ENCODE data around the gene CIRBP. TPM values are rescaled to one million over a fixed set of nuclear protein-coding genes. Genes with fewer than 3 reads are reported as not detected.

Gene CIRBP
- 245 and 256 TPM in 2 replicates for total RNA-seq

DNA sequence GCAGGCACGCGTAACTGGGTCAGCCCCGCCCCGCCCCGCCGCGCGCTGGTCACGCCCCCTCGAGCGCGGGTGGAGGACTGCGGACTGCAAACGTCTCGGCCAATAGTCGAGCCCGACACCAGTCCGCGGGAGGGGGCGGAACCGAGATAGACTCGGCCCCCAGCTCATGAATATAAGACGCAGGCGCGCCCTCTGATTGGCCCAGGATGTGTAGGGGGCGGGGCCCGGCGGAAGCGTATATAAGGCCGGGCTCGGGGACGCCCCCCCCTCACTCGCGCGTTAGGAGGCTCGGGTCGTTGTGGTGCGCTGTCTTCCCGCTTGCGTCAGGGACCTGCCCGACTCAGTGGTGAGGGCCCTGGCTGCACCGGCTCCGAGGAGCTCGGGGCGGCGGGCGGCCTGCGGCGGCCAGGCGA, at the start of gene CIRBP:
Gene CIRBP, plus strand, starts transcription at position 268 of the 413 bp plus-strand sequence. CDS start 1,602 bp downstream, outside the sequence.
- peaks cover 43% of the 10 kb centered on the region for H3K4me1 Mint-ChIP-seq (ENCODE audit: low read depth)
- no peaks in the 10 kb centered on the region for H3K27me3 Mint-ChIP-seq (ENCODE audit: insufficient read depth)
- H3K36me3 Mint-ChIP-seq (ENCODE audit: low read depth): peaks cover 39% of the 10 kb centered on the region
- H3K27ac Mint-ChIP-seq: peak within 1 kb of the TSS; percentile 91
- H3K4me3 Mint-ChIP-seq: peak within 1 kb of the TSS; percentile 91
- H3K9me3 Mint-ChIP-seq: no peaks in the 10 kb centered on the region
- DNase-seq (ENCODE audit: low spot score): peak; percentile 99
- intact Hi-C loops (cut with micrococcal nuclease): loop anchor here (1.0 kb wide), 3 partner anchors 8 to 221 kb away; partner anchors contain the start of gene PCSK4

- no peaks in the 10 kb centered on the region for H3K27me3 Mint-ChIP-seq (ENCODE audit: insufficient read depth)
- intact Hi-C loops (cut with micrococcal nuclease): no loop called here
- H3K4me1 Mint-ChIP-seq (ENCODE audit: low read depth): no peaks in the 10 kb centered on the region
- DNase-seq (ENCODE audit: low spot score): no peak
- no peak overlapping the region for H3K4me3 Mint-ChIP-seq
- no peaks in the 10 kb centered on the region for H3K9me3 Mint-ChIP-seq
- no peaks in the 10 kb centered on the region for H3K36me3 Mint-ChIP-seq (ENCODE audit: low read depth)
- H3K27ac Mint-ChIP-seq: no peak overlapping the region
These were observed 49.2 kb upstream of the CIRBP start for GRCh38 chr19:1219786-1220476.

DNA sequence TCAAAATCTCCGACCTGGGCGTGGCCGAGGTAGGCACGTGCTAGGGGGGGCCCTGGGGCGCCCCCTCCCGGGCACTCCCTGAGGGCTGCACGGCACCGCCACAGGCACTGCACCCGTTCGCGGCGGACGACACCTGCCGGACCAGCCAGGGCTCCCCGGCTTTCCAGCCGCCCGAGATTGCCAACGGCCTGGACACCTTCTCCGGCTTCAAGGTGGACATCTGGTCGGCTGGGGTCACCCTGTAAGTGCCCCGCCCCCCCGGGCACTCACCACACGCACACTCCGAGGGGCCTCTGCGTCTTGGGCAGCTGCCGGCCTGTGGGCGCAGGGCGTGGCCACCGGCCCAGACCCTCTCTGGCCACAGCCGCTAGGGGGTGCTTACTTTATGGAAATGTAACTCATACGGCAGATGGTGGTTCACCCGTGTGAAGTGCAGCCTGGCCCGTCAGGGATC, 48.6 kb upstream of the CIRBP start:
- Mint-ChIP-seq H3K27ac (no peak overlapping the region), H3K4me1 (ENCODE audit: low read depth) (no peaks in the 10 kb centered on the region), H3K36me3 (ENCODE audit: low read depth) (no peaks in the 10 kb centered on the region)

DNA sequence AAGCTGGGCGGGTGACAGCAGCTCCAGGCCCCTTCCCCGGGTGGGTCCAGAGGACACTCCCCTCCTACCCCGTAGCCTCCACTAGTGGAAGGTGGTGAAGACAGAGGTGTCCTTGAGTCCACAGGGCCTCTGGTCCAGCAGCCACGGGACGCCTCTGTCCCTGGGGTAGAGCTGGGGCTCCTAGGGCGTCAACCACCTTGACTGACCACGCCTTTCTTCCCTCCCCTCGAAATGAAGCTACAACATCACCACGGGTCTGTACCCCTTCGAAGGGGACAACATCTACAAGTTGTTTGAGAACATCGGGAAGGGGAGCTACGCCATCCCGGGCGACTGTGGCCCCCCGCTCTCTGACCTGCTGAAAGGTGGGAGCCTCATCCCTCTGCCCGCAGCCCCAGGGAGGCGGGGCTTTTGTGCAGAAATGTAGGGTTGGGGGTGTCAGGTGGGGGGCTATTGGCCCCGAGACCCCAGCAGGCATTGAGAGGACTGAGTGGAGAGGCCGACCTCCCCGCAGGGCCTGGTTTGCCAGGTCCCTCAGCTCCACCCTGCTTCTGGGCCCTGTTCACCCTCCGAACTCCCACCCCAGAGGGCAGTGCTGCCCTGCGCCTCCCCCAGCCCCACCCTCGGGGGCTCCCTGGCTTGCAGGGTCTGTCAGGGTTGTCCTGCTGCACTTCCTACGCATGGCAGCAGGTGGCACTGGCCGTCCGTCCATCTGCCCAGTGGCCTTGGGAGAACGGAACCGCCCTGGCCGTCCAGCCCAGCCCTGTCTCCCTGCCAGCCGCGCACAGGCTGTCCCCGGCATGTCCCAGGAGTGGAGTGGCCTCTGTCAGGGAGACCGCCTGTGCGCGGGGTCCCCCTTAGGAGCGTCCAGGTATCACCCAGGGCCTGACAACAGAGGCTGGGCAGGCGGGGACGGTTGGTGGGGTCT, 47.9 kb upstream of the CIRBP start:
- H3K9me3 Mint-ChIP-seq: no peaks in the 10 kb centered on the region
- H3K4me1 Mint-ChIP-seq (ENCODE audit: low read depth): no peaks in the 10 kb centered on the region
- no peak overlapping the region for H3K27ac Mint-ChIP-seq
- intact Hi-C loops (cut with micrococcal nuclease): no loop called here
- no peaks in the 10 kb centered on the region for H3K27me3 Mint-ChIP-seq (ENCODE audit: insufficient read depth)
- H3K36me3 Mint-ChIP-seq (ENCODE audit: low read depth): no peaks in the 10 kb centered on the region
- DNase-seq (ENCODE audit: low spot score): no peak
- no peak overlapping the region for H3K4me3 Mint-ChIP-seq

More for the DNA sequence above, 48.6 kb upstream of the CIRBP start:
- Mint-ChIP-seq H3K4me3 (no peak overlapping the region), H3K27me3 (ENCODE audit: insufficient read depth) (no peaks in the 10 kb centered on the region), H3K9me3 (no peaks in the 10 kb centered on the region)
- DNase-seq (ENCODE audit: low spot score): no peak
- intact Hi-C loops (cut with micrococcal nuclease): no loop called here

DNA sequence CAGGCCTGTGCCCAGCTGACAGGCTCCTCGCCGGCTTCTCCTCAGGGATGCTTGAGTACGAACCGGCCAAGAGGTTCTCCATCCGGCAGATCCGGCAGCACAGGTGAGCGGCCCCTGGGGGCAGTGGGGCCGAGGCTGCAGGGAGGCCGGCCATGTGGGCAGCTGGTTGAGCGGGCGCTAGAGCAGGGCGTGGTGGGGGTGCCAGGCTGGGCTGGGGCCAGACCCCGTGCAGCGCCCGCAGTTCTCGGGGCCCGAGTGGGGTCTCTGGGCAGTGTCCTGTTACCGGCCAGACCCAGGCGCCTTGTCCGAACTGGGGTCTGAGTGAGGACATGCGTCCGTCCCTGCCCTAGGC, 47.3 kb upstream of the CIRBP start:
- intact Hi-C loops (cut with micrococcal nuclease): no loop called here
- Mint-ChIP-seq H3K36me3 (ENCODE audit: low read depth) (no peaks in the 10 kb centered on the region), H3K4me1 (ENCODE audit: low read depth) (no peaks in the 10 kb centered on the region), H3K9me3 (no peaks in the 10 kb centered on the region), H3K27ac (no peak overlapping the region), H3K27me3 (ENCODE audit: insufficient read depth) (no peaks in the 10 kb centered on the region), H3K4me3 (no peak overlapping the region)
- no peak for DNase-seq (ENCODE audit: low spot score)

- no peak overlapping the region for H3K4me3 Mint-ChIP-seq
- no peak for DNase-seq (ENCODE audit: low spot score)
- no peak overlapping the region for H3K27ac Mint-ChIP-seq
- no peaks in the 10 kb centered on the region for H3K36me3 Mint-ChIP-seq (ENCODE audit: low read depth)
- H3K27me3 Mint-ChIP-seq (ENCODE audit: insufficient read depth): no peaks in the 10 kb centered on the region
- no peaks in the 10 kb centered on the region for H3K9me3 Mint-ChIP-seq
- intact Hi-C loops (cut with micrococcal nuclease): no loop called here
- H3K4me1 Mint-ChIP-seq (ENCODE audit: low read depth): no peaks in the 10 kb centered on the region
These were observed 46.7 kb upstream of the CIRBP start for GRCh38 chr19:1222394-1222793.

DNA sequence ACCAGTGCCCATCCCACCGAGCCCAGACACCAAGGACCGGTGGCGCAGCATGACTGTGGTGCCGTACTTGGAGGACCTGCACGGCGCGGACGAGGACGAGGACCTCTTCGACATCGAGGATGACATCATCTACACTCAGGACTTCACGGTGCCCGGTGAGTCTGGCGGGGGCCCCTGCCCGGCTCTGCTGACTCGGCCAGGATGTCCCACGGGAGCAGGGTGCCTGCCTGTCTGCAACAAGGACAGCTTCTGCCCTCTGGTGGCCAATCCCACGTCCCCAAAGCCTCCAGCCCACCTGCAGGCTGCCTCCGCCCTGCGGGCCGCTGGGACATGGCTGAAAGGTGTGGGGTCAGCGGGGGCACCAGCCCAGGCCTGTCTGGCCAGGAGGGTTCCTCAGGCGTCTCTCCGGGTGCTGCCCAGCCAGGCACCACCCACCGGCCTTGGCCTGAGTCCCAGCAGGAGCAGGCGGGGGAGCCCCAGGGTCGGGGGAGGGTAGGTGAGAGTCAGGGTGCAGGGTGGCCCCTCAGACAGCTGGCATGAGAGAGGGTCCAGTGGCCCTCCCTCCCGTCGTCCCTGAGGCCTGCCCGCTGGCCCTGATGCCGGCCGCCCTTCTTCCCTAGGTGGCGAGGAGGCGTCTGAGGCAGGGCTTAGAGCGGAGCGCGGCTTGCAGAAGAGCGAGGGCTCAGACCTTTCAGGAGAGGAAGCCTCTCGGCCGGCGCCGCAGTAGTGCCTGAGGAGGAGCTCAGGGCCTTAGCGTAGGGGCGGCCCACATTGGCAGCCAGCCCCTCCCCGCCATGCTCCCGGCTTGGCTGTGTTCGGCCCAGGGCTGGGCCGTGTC, 45.9 kb upstream of the CIRBP start:
- intact Hi-C loops (cut with micrococcal nuclease): no loop called here
- Mint-ChIP-seq H3K27ac (no peak overlapping the region), H3K9me3 (no peaks in the 10 kb centered on the region), H3K4me1 (ENCODE audit: low read depth) (no peaks in the 10 kb centered on the region), H3K27me3 (ENCODE audit: insufficient read depth) (no peaks in the 10 kb centered on the region), H3K36me3 (ENCODE audit: low read depth) (no peaks in the 10 kb centered on the region), H3K4me3 (no peak overlapping the region)
- DNase-seq (ENCODE audit: low spot score): no peak

DNA sequence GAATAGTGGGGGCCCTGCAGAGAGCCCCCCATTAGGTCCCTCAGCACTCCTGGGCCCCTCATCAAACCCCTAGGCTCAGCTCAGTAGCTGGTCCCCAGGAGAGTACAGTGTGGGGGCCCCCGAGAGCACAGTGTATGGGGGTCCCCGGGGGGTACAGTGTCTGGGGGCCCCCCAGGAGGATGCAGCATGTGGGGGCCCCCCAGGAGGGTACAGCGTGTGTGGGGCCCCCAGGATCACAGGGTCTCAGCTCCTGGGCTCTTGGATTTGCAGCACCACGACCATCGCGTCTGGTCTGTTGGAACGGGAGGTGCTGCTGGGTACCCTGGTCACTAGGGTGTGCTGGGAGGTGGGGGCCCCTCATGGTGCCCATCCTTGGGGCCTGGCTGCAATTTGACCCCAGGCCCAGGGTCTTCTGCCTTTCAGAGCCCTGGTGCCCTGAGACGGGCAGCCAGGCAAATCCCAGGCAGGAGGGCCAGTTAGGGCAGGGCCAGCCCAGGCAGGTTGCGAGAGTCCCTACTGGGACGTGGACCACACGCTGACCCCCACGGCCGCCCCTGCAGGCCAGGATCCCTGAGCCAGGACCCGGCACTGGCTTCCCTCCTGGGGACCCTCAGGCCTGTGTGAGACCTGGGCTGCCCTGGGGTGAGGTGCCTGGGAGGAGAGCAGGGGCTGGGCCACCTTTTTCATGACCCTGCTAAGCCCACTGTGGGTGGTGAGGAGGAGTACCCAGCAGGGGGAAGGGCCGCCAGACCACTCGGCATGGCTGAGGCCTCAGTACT, 44.9 kb upstream of the CIRBP start:
- no peaks in the 10 kb centered on the region for H3K27me3 Mint-ChIP-seq (ENCODE audit: insufficient read depth)
- H3K27ac Mint-ChIP-seq: no peak overlapping the region
- H3K4me3 Mint-ChIP-seq: no peak overlapping the region
- H3K4me1 Mint-ChIP-seq (ENCODE audit: low read depth): no peaks in the 10 kb centered on the region
- no peak for DNase-seq (ENCODE audit: low spot score)
- intact Hi-C loops (cut with micrococcal nuclease): no loop called here
- H3K36me3 Mint-ChIP-seq (ENCODE audit: low read depth): no peaks in the 10 kb centered on the region
- H3K9me3 Mint-ChIP-seq: no peaks in the 10 kb centered on the region

DNA sequence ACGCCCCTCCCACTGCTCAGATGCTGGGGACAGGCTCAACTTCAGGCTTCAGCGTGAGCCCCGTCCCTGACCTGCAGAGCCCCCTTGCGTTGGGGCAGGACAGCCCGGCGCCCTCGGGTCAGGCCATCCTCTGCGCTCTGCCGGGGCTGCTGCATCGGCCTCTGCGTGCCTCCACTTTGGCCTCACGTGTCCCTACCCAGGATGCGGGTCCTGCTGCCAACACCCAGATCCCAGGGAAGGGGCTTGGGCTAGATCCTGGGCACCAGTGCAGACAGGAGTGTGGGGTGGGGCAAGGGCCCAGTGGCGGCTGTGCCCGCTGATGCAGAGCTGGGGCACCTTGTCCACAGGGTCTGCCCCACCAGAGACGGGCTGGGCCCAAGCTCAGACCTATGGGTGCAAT, 44.3 kb upstream of the CIRBP start:
- intact Hi-C loops (cut with micrococcal nuclease): no loop called here
- Mint-ChIP-seq H3K27me3 (ENCODE audit: insufficient read depth) (no peaks in the 10 kb centered on the region), H3K4me1 (ENCODE audit: low read depth) (no peaks in the 10 kb centered on the region), H3K27ac (no peak overlapping the region), H3K9me3 (no peaks in the 10 kb centered on the region), H3K36me3 (ENCODE audit: low read depth) (no peaks in the 10 kb centered on the region), H3K4me3 (no peak overlapping the region)
- no peak for DNase-seq (ENCODE audit: low spot score)

GRCh38 chr19:1225440-1226226, 43.5 kb upstream of the CIRBP start:
- DNase-seq (ENCODE audit: low spot score): no peak
- no peak overlapping the region for H3K4me3 Mint-ChIP-seq
- intact Hi-C loops (cut with micrococcal nuclease): no loop called here
- H3K36me3 Mint-ChIP-seq (ENCODE audit: low read depth): no peaks in the 10 kb centered on the region
- H3K27me3 Mint-ChIP-seq (ENCODE audit: insufficient read depth): no peaks in the 10 kb centered on the region
- no peak overlapping the region for H3K27ac Mint-ChIP-seq
- H3K9me3 Mint-ChIP-seq: no peaks in the 10 kb centered on the region
- H3K4me1 Mint-ChIP-seq (ENCODE audit: low read depth): no peaks in the 10 kb centered on the region

DNA sequence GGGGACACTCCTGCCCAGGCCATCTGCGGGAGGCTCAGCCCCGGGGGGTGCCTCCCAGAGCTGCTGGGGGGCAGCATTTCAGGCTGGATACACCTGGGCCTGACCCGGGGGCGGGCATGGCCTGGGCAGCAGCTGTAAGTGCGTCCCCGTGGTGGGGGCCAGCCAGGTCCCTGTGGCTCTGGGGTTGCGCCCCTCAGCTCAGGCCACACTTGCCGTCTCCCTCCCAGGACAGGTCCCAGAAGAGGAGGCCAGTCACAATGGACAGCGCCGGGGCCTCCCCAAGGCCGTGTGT, 43.0 kb upstream of the CIRBP start:
- intact Hi-C loops (cut with micrococcal nuclease): no loop called here
- no peaks in the 10 kb centered on the region for H3K27me3 Mint-ChIP-seq (ENCODE audit: insufficient read depth)
- H3K4me3 Mint-ChIP-seq: no peak overlapping the region
- no peaks in the 10 kb centered on the region for H3K36me3 Mint-ChIP-seq (ENCODE audit: low read depth)
- H3K27ac Mint-ChIP-seq: no peak overlapping the region
- no peaks in the 10 kb centered on the region for H3K4me1 Mint-ChIP-seq (ENCODE audit: low read depth)
- no peaks in the 10 kb centered on the region for H3K9me3 Mint-ChIP-seq
- DNase-seq (ENCODE audit: low spot score): no peak

Data from activated T-helper 1 cell treated with anti-CD3 and anti-CD28 coated beads, Interleukin-12 subunit alpha, Interleukin-12 subunit beta, Interleukin-2, Interleukin-4 antibody, amounts not matched to agents 30 ng/mL and 10 ng/mL and 1 ng/mL, durations not matched to agents 14 hours and 24 hours and 36 hours (primary cell).